ENCODE results near the gene ABCC12.

ABCC12 gene

DNA sequence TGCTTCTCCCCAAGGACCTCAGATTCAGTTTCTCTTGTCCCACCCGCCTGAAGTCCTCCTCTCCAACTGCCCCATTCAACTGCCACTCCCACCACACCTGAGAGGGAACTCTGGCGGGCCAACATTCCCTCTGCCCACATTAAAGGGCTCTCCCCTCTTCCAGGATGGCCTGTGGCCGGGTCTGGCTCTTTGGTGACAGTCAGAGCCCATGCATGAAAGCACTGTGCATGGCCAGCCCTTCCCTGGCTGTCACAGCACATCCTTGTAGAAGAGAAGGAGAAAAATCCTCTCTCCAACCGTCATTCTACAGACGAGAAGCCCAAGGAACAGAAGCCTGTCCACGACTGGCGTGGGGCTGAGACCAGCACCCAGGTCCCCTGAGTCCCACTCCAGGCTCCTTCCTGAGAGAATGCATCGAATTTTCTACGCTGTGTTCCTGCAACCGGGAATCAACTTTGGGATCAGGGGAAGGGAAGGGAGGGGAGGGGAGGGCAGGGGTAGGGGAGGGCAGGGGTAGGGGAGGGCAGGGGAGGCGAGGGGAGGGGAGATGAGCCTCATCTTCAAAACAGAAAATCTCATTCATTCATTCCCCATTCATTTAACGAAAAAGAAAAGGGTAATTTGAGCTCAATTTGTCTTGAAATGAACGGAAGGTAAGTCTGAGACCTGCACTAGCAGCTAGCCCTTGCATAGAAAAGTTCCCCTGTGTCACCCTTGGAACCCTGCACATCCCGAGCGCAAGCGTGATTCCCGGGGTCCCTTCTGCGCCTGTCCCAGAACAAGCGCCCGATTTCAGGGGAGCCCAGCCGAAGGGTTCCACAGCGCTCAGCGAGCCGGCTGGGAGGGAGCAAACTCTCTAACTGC is at the start of gene ABCC12:
Gene ABCC12 (minus strand): TSS at position 68 of the 864 bp plus-strand sequence. CDS start 9,569 bp downstream, outside the sequence.
- TF ChIP-seq ZFX (IDR thresholded peaks at IDR 0.05): no peak
- TF ChIP-seq, protein P1, sequence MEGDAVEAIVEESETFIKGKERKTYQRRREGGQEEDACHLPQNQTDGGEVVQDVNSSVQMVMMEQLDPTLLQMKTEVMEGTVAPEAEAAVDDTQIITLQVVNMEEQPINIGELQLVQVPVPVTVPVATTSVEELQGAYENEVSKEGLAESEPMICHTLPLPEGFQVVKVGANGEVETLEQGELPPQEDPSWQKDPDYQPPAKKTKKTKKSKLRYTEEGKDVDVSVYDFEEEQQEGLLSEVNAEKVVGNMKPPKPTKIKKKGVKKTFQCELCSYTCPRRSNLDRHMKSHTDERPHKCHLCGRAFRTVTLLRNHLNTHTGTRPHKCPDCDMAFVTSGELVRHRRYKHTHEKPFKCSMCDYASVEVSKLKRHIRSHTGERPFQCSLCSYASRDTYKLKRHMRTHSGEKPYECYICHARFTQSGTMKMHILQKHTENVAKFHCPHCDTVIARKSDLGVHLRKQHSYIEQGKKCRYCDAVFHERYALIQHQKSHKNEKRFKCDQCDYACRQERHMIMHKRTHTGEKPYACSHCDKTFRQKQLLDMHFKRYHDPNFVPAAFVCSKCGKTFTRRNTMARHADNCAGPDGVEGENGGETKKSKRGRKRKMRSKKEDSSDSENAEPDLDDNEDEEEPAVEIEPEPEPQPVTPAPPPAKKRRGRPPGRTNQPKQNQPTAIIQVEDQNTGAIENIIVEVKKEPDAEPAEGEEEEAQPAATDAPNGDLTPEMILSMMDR (conservative IDR thresholded peaks at IDR 0.05): 0 out of 2 replicates have a peak, but pooled peaks have one; percentile 36
- no peak within 1 kb of the TSS for H3K27ac ChIP-seq

DNA sequence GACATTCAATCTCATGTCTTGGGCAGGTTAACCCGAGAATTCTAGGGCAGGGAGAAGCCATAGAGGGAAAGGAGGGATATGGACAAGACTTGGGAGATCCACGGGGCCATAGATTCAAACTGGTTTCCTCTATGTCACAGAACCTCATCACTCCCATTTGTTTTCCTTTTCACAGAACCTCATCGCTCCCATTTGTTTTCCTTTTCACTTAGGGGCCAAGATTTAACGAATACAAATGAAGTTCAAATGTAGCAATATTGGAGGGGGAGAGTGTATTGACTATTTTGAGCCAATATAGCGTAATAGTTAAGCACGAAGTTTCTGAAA is 49.0 kb upstream of the ABCC12 start:
- no peak overlapping the region for H3K27ac ChIP-seq
- TF ChIP-seq ZFX (IDR thresholded peaks at IDR 0.05): no peak
- TF ChIP-seq, protein P1 (conservative IDR thresholded peaks at IDR 0.05): no peak

DNA sequence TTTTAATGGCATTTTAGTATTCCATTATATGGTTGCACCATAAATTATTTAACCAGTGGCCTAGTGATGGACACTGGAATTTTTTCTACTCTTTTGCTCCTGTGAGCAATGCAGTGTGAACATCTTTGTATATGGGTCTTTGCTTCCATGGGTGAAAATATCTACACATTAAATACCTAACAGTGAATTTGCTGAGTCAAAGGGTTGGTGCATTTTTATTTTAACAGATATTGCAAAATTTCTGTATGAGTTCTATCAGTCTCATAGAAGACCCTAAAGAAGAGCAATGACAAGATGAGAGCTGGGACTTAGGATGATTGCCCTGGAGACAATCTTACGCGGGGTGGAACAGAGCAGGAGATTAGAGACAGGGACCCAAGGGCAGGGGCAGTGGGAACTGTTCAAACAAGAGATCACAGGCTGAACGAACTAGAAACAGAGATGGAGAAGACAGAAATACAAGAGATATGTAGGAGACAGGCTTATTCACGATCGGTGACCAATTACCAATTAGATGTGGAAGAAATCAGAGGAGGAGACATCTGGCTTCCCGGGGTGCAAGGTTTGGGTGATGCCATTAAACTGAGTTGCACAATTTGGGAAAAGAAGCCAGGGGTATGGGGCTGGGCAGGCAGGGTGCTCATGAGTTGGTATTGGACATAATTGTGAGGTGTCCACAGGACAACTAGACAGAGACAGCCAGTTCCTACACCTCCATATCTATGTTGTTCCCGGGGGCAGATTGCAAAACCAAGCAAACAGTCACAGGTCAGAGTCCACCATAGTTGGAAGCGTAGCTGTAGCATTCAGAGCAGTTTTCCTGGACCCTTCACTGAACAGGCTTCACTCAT is 48.4 kb upstream of the ABCC12 start:
- TF ChIP-seq ZFX (IDR thresholded peaks at IDR 0.05): no peak
- TF ChIP-seq, protein P1 (conservative IDR thresholded peaks at IDR 0.05): no peak
- H3K27ac ChIP-seq: no peak overlapping the region

DNA sequence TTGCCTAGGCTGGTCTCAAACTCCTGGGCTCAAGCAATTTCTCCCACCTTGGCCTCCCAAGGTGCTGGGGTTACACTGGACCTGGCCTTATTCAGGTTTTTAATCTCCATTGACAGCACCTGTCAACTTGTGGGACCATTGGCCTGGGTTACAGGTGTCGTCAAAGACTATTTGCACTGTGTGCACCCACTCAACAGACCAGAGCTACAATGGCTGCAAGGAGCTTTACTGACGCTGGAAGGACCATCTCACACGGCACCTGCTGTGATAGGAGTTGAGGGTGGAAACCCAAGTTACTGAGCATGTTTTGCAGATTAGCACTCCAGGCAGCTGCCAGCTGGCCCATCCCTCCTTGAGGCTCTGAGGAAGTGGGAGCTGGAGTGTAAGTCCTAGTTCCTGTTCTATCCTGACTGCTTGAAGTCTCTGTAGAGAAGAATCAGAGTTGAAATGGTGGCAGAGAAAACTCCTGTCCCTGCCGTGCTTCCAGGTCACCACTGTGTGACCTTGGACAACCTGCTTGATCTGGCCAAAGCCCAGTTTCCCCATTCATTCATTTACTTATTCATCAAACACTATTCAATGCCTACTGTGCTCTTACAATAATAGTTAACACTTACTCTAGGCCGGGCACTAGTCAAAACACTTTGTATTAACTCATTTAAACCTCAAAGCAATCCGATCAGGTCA is 45.9 kb upstream of the ABCC12 start:
- H3K27ac ChIP-seq: no peak overlapping the region
- TF ChIP-seq ZFX (IDR thresholded peaks at IDR 0.05): no peak
- TF ChIP-seq, protein P1 (conservative IDR thresholded peaks at IDR 0.05): no peak

DNA sequence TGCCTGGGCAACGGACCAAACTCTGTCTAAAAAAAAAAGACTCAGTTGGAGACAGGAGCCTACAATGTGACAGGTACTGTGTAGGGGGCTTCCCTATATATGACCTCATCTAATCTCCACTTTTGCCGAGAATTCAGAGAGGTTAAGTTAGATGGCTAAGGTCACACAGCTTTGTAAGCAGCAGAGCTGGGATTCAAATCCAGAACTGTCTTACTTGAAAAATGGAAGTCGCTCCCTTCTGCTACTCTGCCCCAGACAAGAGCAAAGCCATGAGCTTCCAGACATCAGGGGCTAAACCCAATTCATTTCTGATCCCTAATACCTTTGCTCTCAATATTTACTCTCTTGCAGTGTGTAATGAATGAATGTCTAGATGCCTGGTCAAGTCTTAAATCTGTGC is 41.5 kb upstream of the ABCC12 start:
- H3K27ac ChIP-seq: no peak overlapping the region
- TF ChIP-seq, protein P1 (conservative IDR thresholded peaks at IDR 0.05): no peak
- no peak for TF ChIP-seq ZFX (IDR thresholded peaks at IDR 0.05)

DNA sequence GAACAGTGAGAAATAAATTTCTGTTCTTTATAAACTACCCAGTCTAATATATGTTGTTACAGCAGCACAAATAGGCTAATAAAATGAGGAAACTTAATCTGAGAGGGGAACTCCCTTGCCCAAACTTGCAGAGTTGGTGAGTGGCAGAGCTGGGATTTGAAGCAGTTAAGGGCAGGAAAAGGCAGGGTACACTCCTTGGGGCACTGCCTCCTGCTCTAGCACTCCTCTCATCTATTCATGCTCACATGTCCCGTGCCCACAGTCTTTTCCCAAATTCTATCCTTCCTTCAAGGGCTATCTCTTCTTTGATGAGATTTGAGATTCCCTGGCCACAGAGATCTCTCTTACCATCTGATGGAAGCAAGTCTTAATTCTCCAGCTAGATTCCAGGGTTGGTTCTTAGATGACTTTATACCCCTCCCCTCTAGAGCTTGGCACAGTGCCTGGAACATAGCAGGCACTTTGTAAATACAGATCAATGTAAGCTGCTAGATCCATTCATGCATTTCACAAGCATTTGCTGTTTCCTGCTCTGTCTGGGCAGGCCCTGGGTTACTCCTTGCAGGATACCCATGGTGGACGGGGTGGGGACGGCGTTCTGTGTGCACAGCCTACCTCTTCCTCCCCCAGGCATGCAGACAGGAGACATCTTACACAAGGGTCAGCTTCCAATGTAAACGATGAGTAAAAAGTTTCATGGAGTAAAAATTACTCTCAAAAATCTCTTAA is 39.2 kb upstream of the ABCC12 start:
- H3K27ac ChIP-seq: no peak overlapping the region
- TF ChIP-seq, protein P1 (conservative IDR thresholded peaks at IDR 0.05): no peak
- no peak for TF ChIP-seq ZFX (IDR thresholded peaks at IDR 0.05)

Data from C4-2B (cell line).